Measurements from ENCODE around the gene SLC35F3. TPM values are rescaled to one million over a fixed set of nuclear protein-coding genes. Genes with fewer than 3 reads are reported as not detected.

Gene SLC35F3
- polyA plus RNA-seq, 1 of the 3 experiments (the other 2 are of a cell fraction), result 0.87 TPM

DNA sequence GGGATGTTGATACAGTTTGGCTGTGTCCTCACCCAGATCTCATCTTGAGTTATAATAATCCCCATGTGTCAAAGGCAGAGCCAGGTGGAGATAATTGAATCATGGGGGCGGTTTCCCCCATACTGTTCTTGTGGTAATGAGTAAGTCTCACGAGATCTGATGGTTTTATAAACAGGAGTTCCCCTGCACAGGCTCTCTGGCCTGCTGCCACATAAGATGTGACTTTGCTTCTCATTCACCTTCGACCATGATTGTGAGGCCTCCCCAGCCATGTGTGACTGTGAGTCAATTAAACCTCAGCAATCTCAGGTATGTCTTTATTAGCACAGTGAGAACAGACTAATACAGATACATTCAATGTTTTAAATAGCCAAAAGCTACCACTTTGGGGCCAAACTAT, 41.1 kb downstream of the SLC35F3 start:
- H3K36me3 ChIP-seq (replicated peaks in 1 of 2; ENCODE audit: control insufficient read depth in 1 of 2, insufficient read depth in 2 of 2, low read length in 1 of 2), result no peaks in the 10 kb centered on the region
- H3K4me1 ChIP-seq (ENCODE audit: control insufficient read depth in 1 of 2, insufficient read depth in 2 of 2, low read depth in 1 of 2, low read length in 1 of 2), result no peaks in the 10 kb centered on the region; a peak in 1 of 4 replicates
- no peak overlapping the region for H2AFZ ChIP-seq (ENCODE audit: low read depth)
- no peaks in the 10 kb centered on the region for H3F3A ChIP-seq (replicated peaks; ENCODE audit: insufficient read depth)
- no peak overlapping the region for H3K4me3 ChIP-seq (ENCODE audit: low read depth in 2 of 2, low read length in 1 of 2)
- H3K27ac ChIP-seq (ENCODE audit: low read depth in 2 of 2, low read length in 1 of 2), result no peak overlapping the region
- CTCF ChIA-PET, result interaction anchor here (0.9 to 2.2 kb wide), 5 partner anchors 10 to 166 kb away, joined by 3 to 7 read pairs (median 3); partner anchors contain the start of gene SLC35F3
- no peaks in the 10 kb centered on the region for H3K9me3 ChIP-seq
- WGBS (ENCODE audit: low lambda C conversion rate), result 23% methylated on average over 3 of the region's 3 CpGs
- H3K27me3 ChIP-seq (ENCODE audit: insufficient read depth), result no peaks in the 10 kb centered on the region
- no peaks in the 10 kb centered on the region for H3K79me2 ChIP-seq (ENCODE audit: insufficient read depth)
- H3K9ac ChIP-seq, result no peak overlapping the region
- H3K9me2 ChIP-seq, result no peaks in the 10 kb centered on the region
- POLR2A ChIA-PET, result no interaction called here
- H4K20me1 ChIP-seq (ENCODE audit: insufficient read depth), result no peaks in the 10 kb centered on the region
- no peak for TF ChIP-seq GABPA (IDR thresholded peaks at IDR 0.05; ENCODE audit: low read depth)
- TF ChIP-seq JUND (IDR thresholded peaks at IDR 0.05), result no peak
- TF ChIP-seq, protein P1, sequence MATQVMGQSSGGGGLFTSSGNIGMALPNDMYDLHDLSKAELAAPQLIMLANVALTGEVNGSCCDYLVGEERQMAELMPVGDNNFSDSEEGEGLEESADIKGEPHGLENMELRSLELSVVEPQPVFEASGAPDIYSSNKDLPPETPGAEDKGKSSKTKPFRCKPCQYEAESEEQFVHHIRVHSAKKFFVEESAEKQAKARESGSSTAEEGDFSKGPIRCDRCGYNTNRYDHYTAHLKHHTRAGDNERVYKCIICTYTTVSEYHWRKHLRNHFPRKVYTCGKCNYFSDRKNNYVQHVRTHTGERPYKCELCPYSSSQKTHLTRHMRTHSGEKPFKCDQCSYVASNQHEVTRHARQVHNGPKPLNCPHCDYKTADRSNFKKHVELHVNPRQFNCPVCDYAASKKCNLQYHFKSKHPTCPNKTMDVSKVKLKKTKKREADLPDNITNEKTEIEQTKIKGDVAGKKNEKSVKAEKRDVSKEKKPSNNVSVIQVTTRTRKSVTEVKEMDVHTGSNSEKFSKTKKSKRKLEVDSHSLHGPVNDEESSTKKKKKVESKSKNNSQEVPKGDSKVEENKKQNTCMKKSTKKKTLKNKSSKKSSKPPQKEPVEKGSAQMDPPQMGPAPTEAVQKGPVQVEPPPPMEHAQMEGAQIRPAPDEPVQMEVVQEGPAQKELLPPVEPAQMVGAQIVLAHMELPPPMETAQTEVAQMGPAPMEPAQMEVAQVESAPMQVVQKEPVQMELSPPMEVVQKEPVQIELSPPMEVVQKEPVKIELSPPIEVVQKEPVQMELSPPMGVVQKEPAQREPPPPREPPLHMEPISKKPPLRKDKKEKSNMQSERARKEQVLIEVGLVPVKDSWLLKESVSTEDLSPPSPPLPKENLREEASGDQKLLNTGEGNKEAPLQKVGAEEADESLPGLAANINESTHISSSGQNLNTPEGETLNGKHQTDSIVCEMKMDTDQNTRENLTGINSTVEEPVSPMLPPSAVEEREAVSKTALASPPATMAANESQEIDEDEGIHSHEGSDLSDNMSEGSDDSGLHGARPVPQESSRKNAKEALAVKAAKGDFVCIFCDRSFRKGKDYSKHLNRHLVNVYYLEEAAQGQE (IDR thresholded peaks at IDR 0.05; ENCODE audit: low read depth, low read length), result no peak
- no peak for TF ChIP-seq RAD21 (IDR thresholded peaks at IDR 0.05; ENCODE audit: low read length)
- TF ChIP-seq, protein P2, sequence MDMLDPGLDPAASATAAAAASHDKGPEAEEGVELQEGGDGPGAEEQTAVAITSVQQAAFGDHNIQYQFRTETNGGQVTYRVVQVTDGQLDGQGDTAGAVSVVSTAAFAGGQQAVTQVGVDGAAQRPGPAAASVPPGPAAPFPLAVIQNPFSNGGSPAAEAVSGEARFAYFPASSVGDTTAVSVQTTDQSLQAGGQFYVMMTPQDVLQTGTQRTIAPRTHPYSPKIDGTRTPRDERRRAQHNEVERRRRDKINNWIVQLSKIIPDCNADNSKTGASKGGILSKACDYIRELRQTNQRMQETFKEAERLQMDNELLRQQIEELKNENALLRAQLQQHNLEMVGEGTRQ (IDR thresholded peaks at IDR 0.05; ENCODE audit: borderline replicate concordance, low read depth, low read length), result no peak
- TF ChIP-seq, protein P3, sequence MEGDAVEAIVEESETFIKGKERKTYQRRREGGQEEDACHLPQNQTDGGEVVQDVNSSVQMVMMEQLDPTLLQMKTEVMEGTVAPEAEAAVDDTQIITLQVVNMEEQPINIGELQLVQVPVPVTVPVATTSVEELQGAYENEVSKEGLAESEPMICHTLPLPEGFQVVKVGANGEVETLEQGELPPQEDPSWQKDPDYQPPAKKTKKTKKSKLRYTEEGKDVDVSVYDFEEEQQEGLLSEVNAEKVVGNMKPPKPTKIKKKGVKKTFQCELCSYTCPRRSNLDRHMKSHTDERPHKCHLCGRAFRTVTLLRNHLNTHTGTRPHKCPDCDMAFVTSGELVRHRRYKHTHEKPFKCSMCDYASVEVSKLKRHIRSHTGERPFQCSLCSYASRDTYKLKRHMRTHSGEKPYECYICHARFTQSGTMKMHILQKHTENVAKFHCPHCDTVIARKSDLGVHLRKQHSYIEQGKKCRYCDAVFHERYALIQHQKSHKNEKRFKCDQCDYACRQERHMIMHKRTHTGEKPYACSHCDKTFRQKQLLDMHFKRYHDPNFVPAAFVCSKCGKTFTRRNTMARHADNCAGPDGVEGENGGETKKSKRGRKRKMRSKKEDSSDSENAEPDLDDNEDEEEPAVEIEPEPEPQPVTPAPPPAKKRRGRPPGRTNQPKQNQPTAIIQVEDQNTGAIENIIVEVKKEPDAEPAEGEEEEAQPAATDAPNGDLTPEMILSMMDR (IDR thresholded peaks at IDR 0.05), result no peak
- no peak for TF ChIP-seq YY1 (IDR thresholded peaks at IDR 0.05; ENCODE audit: low read depth)
- no peak for TF ChIP-seq EP300 (IDR thresholded peaks at IDR 0.05; ENCODE audit: borderline replicate concordance in 1 of 2, low read depth in 1 of 2, low read length in 1 of 2)
- no peak for TF ChIP-seq CHD2 (IDR thresholded peaks at IDR 0.05; ENCODE audit: low read length, partially characterized antibody)
- no peak for TF ChIP-seq TAF1 (IDR thresholded peaks at IDR 0.05; ENCODE audit: borderline replicate concordance, low read depth, low read length)
- TF ChIP-seq SMC3 (IDR thresholded peaks at IDR 0.05; ENCODE audit: low read depth, low read length), result no peak
- no peak for DNase-seq
- no peak overlapping the region for H3K4me2 ChIP-seq

Measured in SK-N-SH (cell line).